ENCODE data around the gene SCN5A. TPM values are rescaled to one million over a fixed set of nuclear protein-coding genes. Genes with fewer than 3 reads are reported as not detected.

The SCN5A gene
- total and polyA plus RNA-seq, 2 of the 4 experiments (the other 2 are of a cell fraction): 1.9 to 2.0 TPM

GRCh38 chr3:38669668-38670067 is 20.2 kb upstream of the SCN5A start:
- in situ Hi-C loops (cut with MboI; ENCODE audit: low sequenced_read_pairs): no loop called here
- H3K4ac ChIP-seq (ENCODE audit: low read depth, low read length): no peak overlapping the region
- dilution Hi-C loops (cut with HindIII; ENCODE audit: low sequenced_read_pairs, unreplicated experiment): no loop called here
- no peak overlapping the region for H4K8ac ChIP-seq (ENCODE audit: low read depth in 2 of 2, low read length in 2 of 2)
- H2BK20ac ChIP-seq (ENCODE audit: low read depth, low read length): no peak overlapping the region
- no peaks in the 10 kb centered on the region for H3K4me1 ChIP-seq (ENCODE audit: control insufficient read depth, insufficient read depth, low read length)
- H3K14ac ChIP-seq (replicated peaks; ENCODE audit: low read depth, low read length): no peak overlapping the region
- H2BK120ac ChIP-seq (ENCODE audit: low read depth, low read length): no peak overlapping the region
- intact Hi-C loops (cut with micrococcal nuclease): no loop called here
- WGBS, 2 experiments (ENCODE audit: extremely low coverage in 2 of 2, insufficient read length in 1 of 2): no CpG with 5 or more reads among the region's 4 CpGs
- H2BK15ac ChIP-seq (ENCODE audit: low read depth, low read length): no peak overlapping the region
- H3K18ac ChIP-seq (ENCODE audit: low read depth, low read length): no peak overlapping the region
- DNase-seq (no peak), ATAC-seq (ENCODE audit: low read depth) (no peak)
- no peak overlapping the region for H2AK9ac ChIP-seq (replicated peaks; ENCODE audit: low read depth, low read length, poor library complexity)
- H2AK5ac ChIP-seq (ENCODE audit: low read depth, low read length): no peak overlapping the region
- no peak overlapping the region for H2AFZ ChIP-seq (replicated peaks; ENCODE audit: low read length, poor library complexity)
- ChIA-PET CTCF (interaction anchor here (1.1 to 2.1 kb wide), 2 partner anchors 174 to 330 kb away, joined by 3 to 7 read pairs; no protein-coding TSS in a partner anchor), POLR2A (ENCODE audit: unreplicated experiment) (no interaction called here)
- H2BK5ac ChIP-seq (ENCODE audit: low read depth, low read length, poor library complexity, severe bottlenecking): no peak overlapping the region
- no peaks in the 10 kb centered on the region for H3K9me1 ChIP-seq (ENCODE audit: insufficient read depth, low read length)
- no peaks in the 10 kb centered on the region for H3K9me3 ChIP-seq (ENCODE audit: control insufficient read depth, insufficient read depth, low read length)
- H3K36me3 ChIP-seq (ENCODE audit: control insufficient read depth, insufficient read depth, low read length): no peaks in the 10 kb centered on the region
- H3K4me3 ChIP-seq (ENCODE audit: insufficient read depth, low read depth, low read length): no peak overlapping the region
- H3K4me2 ChIP-seq (ENCODE audit: low read depth, low read length): no peak overlapping the region
- BruUV-seq (replicated peaks): no TSS peak
- no peak overlapping the region for H4K91ac ChIP-seq (ENCODE audit: insufficient read depth, low read depth, low read length)
- H4K20me1 ChIP-seq (ENCODE audit: insufficient read depth, low read length): no peaks in the 10 kb centered on the region
- H3K27me3 ChIP-seq (ENCODE audit: control insufficient read depth, insufficient read depth, low read length): peaks cover 8% of the 10 kb centered on the region
- TF ChIP-seq, protein P1, sequence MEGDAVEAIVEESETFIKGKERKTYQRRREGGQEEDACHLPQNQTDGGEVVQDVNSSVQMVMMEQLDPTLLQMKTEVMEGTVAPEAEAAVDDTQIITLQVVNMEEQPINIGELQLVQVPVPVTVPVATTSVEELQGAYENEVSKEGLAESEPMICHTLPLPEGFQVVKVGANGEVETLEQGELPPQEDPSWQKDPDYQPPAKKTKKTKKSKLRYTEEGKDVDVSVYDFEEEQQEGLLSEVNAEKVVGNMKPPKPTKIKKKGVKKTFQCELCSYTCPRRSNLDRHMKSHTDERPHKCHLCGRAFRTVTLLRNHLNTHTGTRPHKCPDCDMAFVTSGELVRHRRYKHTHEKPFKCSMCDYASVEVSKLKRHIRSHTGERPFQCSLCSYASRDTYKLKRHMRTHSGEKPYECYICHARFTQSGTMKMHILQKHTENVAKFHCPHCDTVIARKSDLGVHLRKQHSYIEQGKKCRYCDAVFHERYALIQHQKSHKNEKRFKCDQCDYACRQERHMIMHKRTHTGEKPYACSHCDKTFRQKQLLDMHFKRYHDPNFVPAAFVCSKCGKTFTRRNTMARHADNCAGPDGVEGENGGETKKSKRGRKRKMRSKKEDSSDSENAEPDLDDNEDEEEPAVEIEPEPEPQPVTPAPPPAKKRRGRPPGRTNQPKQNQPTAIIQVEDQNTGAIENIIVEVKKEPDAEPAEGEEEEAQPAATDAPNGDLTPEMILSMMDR (conservative IDR thresholded peaks at IDR 0.05; ENCODE audit: low read depth, low read length): no peak
- TF ChIP-seq CEBPB (IDR thresholded peaks at IDR 0.05; ENCODE audit: low read depth, low read length) (no peak), RFX5 (IDR thresholded peaks at IDR 0.05; ENCODE audit: low read depth, low read length) (no peak), BHLHE40 (IDR thresholded peaks at IDR 0.05; ENCODE audit: low read depth, low read length) (no peak), FOS (IDR thresholded peaks at IDR 0.05; ENCODE audit: low read depth, low read length) (no peak), RAD21 (IDR thresholded peaks at IDR 0.05; ENCODE audit: low read length) (no peak), SMC3 (IDR thresholded peaks at IDR 0.05; ENCODE audit: low read depth, low read length) (no peak), CHD1 (IDR thresholded peaks at IDR 0.05; ENCODE audit: low read depth, low read length) (no peak), MAFK (IDR thresholded peaks at IDR 0.05; ENCODE audit: low read depth, low read length) (no peak), USF2 (IDR thresholded peaks at IDR 0.05; ENCODE audit: low read depth, low read length) (no peak), MXI1 (IDR thresholded peaks at IDR 0.05; ENCODE audit: borderline replicate concordance, low read depth, low read length) (no peak), MAZ (IDR thresholded peaks at IDR 0.05; ENCODE audit: borderline replicate concordance, low read depth, low read length) (no peak), POLR2A (IDR thresholded peaks at IDR 0.05; ENCODE audit: low read depth, low read length) (no peak), RCOR1 (IDR thresholded peaks at IDR 0.05; ENCODE audit: insufficient replicate concordance, low read length) (no peak), NFE2L2 (IDR thresholded peaks at IDR 0.05; ENCODE audit: low read depth, low read length) (no peak)
- TF ChIP-seq, protein P2, sequence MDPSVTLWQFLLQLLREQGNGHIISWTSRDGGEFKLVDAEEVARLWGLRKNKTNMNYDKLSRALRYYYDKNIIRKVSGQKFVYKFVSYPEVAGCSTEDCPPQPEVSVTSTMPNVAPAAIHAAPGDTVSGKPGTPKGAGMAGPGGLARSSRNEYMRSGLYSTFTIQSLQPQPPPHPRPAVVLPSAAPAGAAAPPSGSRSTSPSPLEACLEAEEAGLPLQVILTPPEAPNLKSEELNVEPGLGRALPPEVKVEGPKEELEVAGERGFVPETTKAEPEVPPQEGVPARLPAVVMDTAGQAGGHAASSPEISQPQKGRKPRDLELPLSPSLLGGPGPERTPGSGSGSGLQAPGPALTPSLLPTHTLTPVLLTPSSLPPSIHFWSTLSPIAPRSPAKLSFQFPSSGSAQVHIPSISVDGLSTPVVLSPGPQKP (IDR thresholded peaks at IDR 0.05; ENCODE audit: borderline replicate concordance, low read depth, low read length): no peak
- no peak overlapping the region for H3K56ac ChIP-seq (ENCODE audit: extremely low read depth, insufficient read depth, low read length)
- H3K27ac ChIP-seq (ENCODE audit: insufficient read depth, low read length): no peak overlapping the region
- no peak overlapping the region for H3K9ac ChIP-seq (ENCODE audit: low read depth, low read length)
- H3K23ac ChIP-seq (ENCODE audit: low read depth, low read length): no peak overlapping the region
- H3K79me1 ChIP-seq (ENCODE audit: low read depth in 1 of 2, low read length in 2 of 2): no peaks in the 10 kb centered on the region
- H4K5ac ChIP-seq (ENCODE audit: low read depth, low read length): no peak overlapping the region

All from IMR-90 (cell line).